Omental fat pad (tissue), 4 donors: ENCODE results near the gene DOK3. TPM values are rescaled to one million over a fixed set of nuclear protein-coding genes. Genes with fewer than 3 reads are reported as not detected.

ENCODE experiments used
- ATAC-seq: fragments of 150-250 bp; one replicate; pipeline ENCODE4 v1.9.1; 2016; ENCODE audit warnings: mild to moderate bottlenecking, moderate library complexity; ENCODE audit not compliant: low FRiP score
- DNase-seq: peaks from one replicate; pipeline ENCODE4 v3.0.0-alpha.2; 2019; ENCODE audit warnings: low spot score
- CTCF ChIP-seq, 3 donors: fragments of 450-650 bp; IDR thresholded peaks; one replicate each; pipeline ENCODE4 v1.5.1; 2016 to 2017; ENCODE audit warnings: antibody characterized with exemption in 3 of 3, mild to moderate bottlenecking in 3 of 3, moderate library complexity in 2 of 3
- total RNA-seq, 4 donors: library from RNA; depleted of rRNA; stranded (reverse); fragments of >200 nt; gene quantifications; one replicate each; pipeline ENCODE4 v1.1.0, GENCODE V29; 2016

The DOK3 gene
- total RNA-seq, 4 donors from 2014 or later = 7.4 to 41.0 (median 16.3) TPM

- TF ChIP-seq CTCF (IDR thresholded peaks at IDR 0.05) = no peak
- no peak for DNase-seq
- no peak for ATAC-seq
Observed at GRCh38 chr5:177503351-177504085, 6.1 kb downstream of the DOK3 start.

GRCh38 chr5:177502886-177503285 lies 6.7 kb downstream of the DOK3 start:
- no peak for ATAC-seq
- DNase-seq = no peak
- no peak for TF ChIP-seq CTCF (IDR thresholded peaks at IDR 0.05)

- no peak for TF ChIP-seq CTCF (IDR thresholded peaks at IDR 0.05)
- ATAC-seq = no peak
- no peak for DNase-seq
Observed at GRCh38 chr5:177501874-177502678, 7.5 kb downstream of the DOK3 start.

GRCh38 chr5:177500685-177501522 lies 8.7 kb downstream of the DOK3 start:
- DNase-seq = peak; percentile 98
- TF ChIP-seq CTCF (IDR thresholded peaks at IDR 0.05) = peak in 1 of 3 donors; percentile 67
- ATAC-seq = peak; percentile 52

- TF ChIP-seq CTCF (IDR thresholded peaks at IDR 0.05) = no peak
- ATAC-seq = no peak
- no peak for DNase-seq
Observed at GRCh38 chr5:177499842-177500241, 9.8 kb downstream of the DOK3 start.

GRCh38 chr5:177498013-177498787 lies 11.4 kb downstream of the DOK3 start:
- no peak for DNase-seq
- no peak for TF ChIP-seq CTCF (IDR thresholded peaks at IDR 0.05)
- ATAC-seq = no peak
